Kidney (tissue), 14 donors: Measurements from ENCODE around the gene MACROD2. TPM values are rescaled to one million over a fixed set of nuclear protein-coding genes. Genes with fewer than 3 reads are reported as not detected.

Source experiments
- DNase-seq, 5 donors: peaks; one replicate each; pipeline ENCODE4 v3.0.0-alpha.2; 2013 to 2020
- FAIRE-seq: peaks from 2 replicates; lab custom pipeline; 2012; peaks lifted over from hg19 to GRCh38; lab: Jason Lieb, UNC
- H3K27ac ChIP-seq, 2 donors: one replicate each; pipeline ENCODE4 v1.7.0; 2013; ENCODE audit warnings: low read depth in 2 of 2, low read length in 2 of 2, inconsistent platforms in 1 of 2
- H3K27me3 ChIP-seq: one replicate; pipeline ENCODE4 v1.7.1; 2013; ENCODE audit warnings: low read length, inconsistent platforms; ENCODE audit not compliant: control insufficient read depth, insufficient read depth
- H3K36me3 ChIP-seq, 3 donors: one replicate each; pipeline versions ENCODE4 v1.7.0 to v1.7.1; 2013; ENCODE audit warnings: low read length in 3 of 3, control low read depth in 1 of 3, inconsistent platforms in 1 of 3; ENCODE audit not compliant: insufficient read depth in 3 of 3, control insufficient read depth in 2 of 3
- H3K4me1 ChIP-seq, 3 donors: one replicate each; pipeline versions ENCODE4 v1.7.0 to v1.7.1; 2013; ENCODE audit warnings: low read length in 3 of 3, inconsistent platforms in 1 of 3, low read depth in 1 of 3; ENCODE audit not compliant: control insufficient read depth in 2 of 3, insufficient read depth in 2 of 3
- H3K4me3 ChIP-seq, 3 donors: one replicate each; pipeline versions ENCODE4 v1.7.0 to v1.8.1; 2013; ENCODE audit warnings: low read length in 3 of 3, control low read depth in 1 of 3, inconsistent platforms in 1 of 3
- H3K9ac ChIP-seq, 3 donors: one replicate each; pipeline versions ENCODE4 v1.7.0 to v1.7.1; 2013; ENCODE audit warnings: low read length in 3 of 3, control low read depth in 1 of 3, inconsistent platforms in 1 of 3
- H3K9me3 ChIP-seq, 3 donors: one replicate each; pipeline versions ENCODE4 v1.7.0 to v1.7.1; 2013; ENCODE audit warnings: low read length in 3 of 3, control low read depth in 1 of 3, inconsistent platforms in 1 of 3; ENCODE audit not compliant: control insufficient read depth in 2 of 3, insufficient read depth in 1 of 3
- CTCF ChIP-seq: IDR thresholded peaks from 3 replicates; pipeline ENCODE4 v1.5.1; 2012; ENCODE audit warnings: mild to moderate bottlenecking, moderate library complexity, borderline replicate concordance; ENCODE audit not compliant: insufficient read depth; ENCODE audit errors: extremely low read depth
- intact Hi-C: fragments of 100-400 bp; cut with DNase I; formaldehyde crosslinking; loops from one replicate; pipeline ENCODE4 v1.11.1; 2022
- polyA plus RNA-seq: library from polyadenylated mRNA; stranded (reverse); fragments of 350-450 nt; fragmentation: Illumina TruSeq; extraction: RNeasy Lipid Tissue Mini Kit (QIAGEN cat#74804); gene quantifications from one replicate; pipeline ENCODE4 v1.2.3, GENCODE V29; 2014; ENCODE audit warnings: low read depth, low replicate concordance; ENCODE audit not compliant: insufficient read depth
- total RNA-seq: library from RNA; stranded (reverse); fragmentation: NEBNext Ultra II Directional; extraction: Animal tissue kit (Norgen Biotek cat#: 25700); gene quantifications from one replicate; pipeline ENCODE4 v1.2.1, GENCODE V29; 2021
- donor health status: control.
- donor health status: control.
- donor health status: control.
- donor health status: control.
- donor health status: control.
- donor health status: DM: yes; HTN: yes; CAD: no.
- donor health status: Normal renal cell carcinoma (clear cell type).

The MACROD2 gene
- total and polyA plus RNA-seq, 2 donors from 2014 or later: 3.0 to 10.0 TPM

- no peak overlapping the region for H3K9ac ChIP-seq
- H3K4me3 ChIP-seq: no peak overlapping the region
- DNase-seq (no peak), FAIRE-seq (no peak)
- H3K9me3 ChIP-seq: no peaks in the 10 kb centered on the region
- intact Hi-C loops: no loop called here
- H3K27me3 ChIP-seq: no peaks in the 10 kb centered on the region
- TF ChIP-seq CTCF: no peak
- H3K4me1 ChIP-seq: no peaks in the 10 kb centered on the region
- H3K36me3 ChIP-seq: no peaks in the 10 kb centered on the region
- no peak overlapping the region for H3K27ac ChIP-seq
These were observed 902.3 kb downstream of the MACROD2 start for GRCh38 chr20:14897608-14898007.

GRCh38 chr20:14902432-14903089 is 907.2 kb downstream of the MACROD2 start:
- no peak overlapping the region for H3K9ac ChIP-seq
- H3K27me3 ChIP-seq: no peaks in the 10 kb centered on the region
- H3K27ac ChIP-seq: no peak overlapping the region
- no peaks in the 10 kb centered on the region for H3K4me1 ChIP-seq
- no peak overlapping the region for H3K4me3 ChIP-seq
- no peak for DNase-seq
- no peak for TF ChIP-seq CTCF
- no peaks in the 10 kb centered on the region for H3K36me3 ChIP-seq
- H3K9me3 ChIP-seq: no peaks in the 10 kb centered on the region
- no peak for FAIRE-seq
- intact Hi-C loops: no loop called here

DNA sequence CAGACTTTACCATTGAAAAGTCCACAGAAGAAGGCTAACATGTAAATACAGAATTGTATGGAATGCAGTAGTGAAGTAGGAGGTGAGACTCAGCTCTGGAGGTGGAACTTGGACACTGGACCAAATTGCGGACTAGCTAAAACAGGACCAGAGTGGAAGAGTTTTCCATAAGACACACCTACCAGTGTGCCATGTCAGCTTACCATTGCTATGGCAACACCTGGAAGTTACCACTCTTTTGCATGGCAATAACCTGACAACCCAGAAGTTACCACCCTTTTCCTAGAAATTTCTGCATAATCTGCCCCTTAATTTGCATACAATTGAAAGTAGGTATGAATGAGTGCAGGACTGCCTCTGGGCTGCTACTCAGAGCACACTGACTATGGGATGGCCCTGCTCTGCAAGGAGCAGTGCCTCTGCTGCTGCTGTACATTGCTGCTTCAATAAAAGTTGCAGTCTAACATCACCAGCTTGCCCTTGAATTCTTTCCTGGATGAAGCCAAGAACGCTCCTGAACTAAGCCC is 911.7 kb downstream of the MACROD2 start:
- Histone ChIP-seq H3K36me3 (no peaks in the 10 kb centered on the region), H3K27ac (no peak overlapping the region), H3K27me3 (no peaks in the 10 kb centered on the region), H3K4me1 (peaks cover 0 to 6% (median 0%) of the 10 kb centered on the region in 3 donors), H3K4me3 (no peak overlapping the region), H3K9ac (no peak overlapping the region), H3K9me3 (no peaks in the 10 kb centered on the region)
- intact Hi-C loops: no loop called here
- no peak for DNase-seq
- TF ChIP-seq CTCF: no peak
- FAIRE-seq: no peak

GRCh38 chr20:14910126-14910525 is 914.8 kb downstream of the MACROD2 start:
- TF ChIP-seq CTCF: no peak
- intact Hi-C loops: no loop called here
- Histone ChIP-seq H3K27ac (no peak overlapping the region), H3K4me3 (no peak overlapping the region), H3K4me1 (peaks cover 0 to 6% (median 0%) of the 10 kb centered on the region in 3 donors), H3K9me3 (no peaks in the 10 kb centered on the region), H3K36me3 (no peaks in the 10 kb centered on the region), H3K9ac (no peak overlapping the region), H3K27me3 (no peaks in the 10 kb centered on the region)
- DNase-seq (peak in 1 of 5 donors; percentile 23), FAIRE-seq (no peak)
